ENCODE results near the gene DHRSX. TPM values are rescaled to one million over a fixed set of nuclear protein-coding genes. Genes with fewer than 3 reads are reported as not detected.
"Not testable (repeated sequence)": the region's sequence is repeated elsewhere in the genome, so short reads cannot be mapped to it uniquely, and the experiment has no call there.

DHRSX gene
- total RNA-seq, result 23.2 TPM

- FAIRE-seq, result no peak
- peak; percentile 70 for DNase-seq (ENCODE audit: low spot score in 2 of 2)
Measured at GRCh38 chrX:2500803-2501558, at the start of gene DHRSX, which contains the start of gene ZBED1. Gene DHRSX (minus strand): TSS chrX:2500976. CDS start chrX:2500925, 51 bp downstream. Gene ZBED1 (minus strand): TSS chrX:2500976. CDS start chrX:2490719, 10,257 bp downstream.

DNA sequence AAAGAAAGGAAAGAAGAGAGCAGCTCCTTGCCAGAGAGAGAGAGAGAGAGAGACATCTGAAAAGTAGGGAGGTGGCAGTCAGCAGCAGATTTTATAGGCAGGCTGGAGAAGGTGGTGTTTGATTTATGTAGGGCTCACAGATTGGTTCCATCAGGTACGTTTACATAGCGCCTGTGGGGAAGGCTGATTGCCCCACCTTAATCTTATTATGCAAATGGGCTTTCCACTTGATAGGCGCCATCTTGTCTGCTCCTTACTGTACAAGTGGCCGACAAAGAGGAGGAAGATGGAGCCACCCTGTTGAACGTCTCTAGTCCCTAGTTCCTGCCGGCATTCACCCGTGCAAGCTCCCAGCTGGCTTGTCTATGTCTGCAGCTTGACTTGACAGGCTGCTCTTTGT is 49.1 kb upstream of the DHRSX start:
- FAIRE-seq, result no peak
- no peak for DNase-seq (ENCODE audit: low spot score in 2 of 2)

GRCh38 chrX:2548711-2549423 is 48.1 kb upstream of the DHRSX start:
- FAIRE-seq (no peak), DNase-seq (ENCODE audit: low spot score in 2 of 2) (no peak)

DNA sequence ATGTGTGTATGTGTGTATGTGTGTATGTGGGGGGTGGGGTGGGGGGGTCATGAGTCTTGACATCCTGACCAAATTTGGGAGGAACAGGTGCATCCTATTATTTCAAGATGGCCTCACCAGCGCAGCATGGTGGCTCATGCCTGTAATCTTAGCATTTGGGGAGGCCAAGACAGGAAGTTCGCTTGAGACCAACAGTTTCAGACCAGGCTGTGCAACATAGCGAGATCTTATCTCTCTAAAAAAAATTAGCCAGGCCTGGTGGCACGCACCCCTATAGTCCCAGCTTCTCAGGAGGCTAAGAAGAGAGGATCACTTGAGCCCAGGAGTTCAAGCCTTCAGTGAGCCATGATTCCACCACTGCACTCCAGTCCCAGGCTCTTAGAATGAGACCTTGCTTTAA is 47.0 kb upstream of the DHRSX start:
- DNase-seq (ENCODE audit: low spot score in 2 of 2), result no peak
- FAIRE-seq, result no peak

- FAIRE-seq, result no peak
Measured at GRCh38 chrX:2546496-2546895, 45.7 kb upstream of the DHRSX start.

GRCh38 chrX:2545144-2545543 is 44.4 kb upstream of the DHRSX start:
- no peak for FAIRE-seq
- DNase-seq (ENCODE audit: low spot score in 2 of 2), result no peak

More at GRCh38 chrX:2546496-2546895, 45.7 kb upstream of the DHRSX start:
- no peak for DNase-seq (ENCODE audit: low spot score in 2 of 2)

- no peak for DNase-seq (ENCODE audit: low spot score in 2 of 2)
- FAIRE-seq, result no peak
Measured at GRCh38 chrX:2542826-2543521, 42.2 kb upstream of the DHRSX start.

DNA sequence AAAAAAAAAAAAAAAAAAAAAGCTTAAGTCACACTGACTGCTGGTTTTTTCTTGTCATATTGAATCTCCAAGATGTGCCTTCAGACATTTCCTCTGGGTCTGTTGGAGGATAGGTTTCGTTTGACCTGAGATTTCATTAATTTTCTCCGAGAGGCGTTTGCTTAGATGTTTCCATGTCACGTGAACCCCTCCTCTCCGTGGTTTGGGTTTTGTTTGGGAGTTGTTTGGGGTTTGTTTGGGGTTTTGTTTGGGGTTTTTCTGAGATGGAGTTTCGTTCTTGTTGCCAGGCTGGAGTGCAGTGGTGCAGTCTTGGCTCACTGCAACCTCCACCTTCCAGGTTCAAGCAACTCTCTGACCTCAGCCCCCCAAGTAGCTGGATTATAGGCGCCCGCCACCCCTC is 40.8 kb upstream of the DHRSX start:
- FAIRE-seq (no peak), DNase-seq (ENCODE audit: low spot score in 2 of 2) (no peak)

GRCh38 chrX:2540426-2540947 is 39.7 kb upstream of the DHRSX start:
- FAIRE-seq (no peak), DNase-seq (ENCODE audit: low spot score in 2 of 2) (no peak)

DNA sequence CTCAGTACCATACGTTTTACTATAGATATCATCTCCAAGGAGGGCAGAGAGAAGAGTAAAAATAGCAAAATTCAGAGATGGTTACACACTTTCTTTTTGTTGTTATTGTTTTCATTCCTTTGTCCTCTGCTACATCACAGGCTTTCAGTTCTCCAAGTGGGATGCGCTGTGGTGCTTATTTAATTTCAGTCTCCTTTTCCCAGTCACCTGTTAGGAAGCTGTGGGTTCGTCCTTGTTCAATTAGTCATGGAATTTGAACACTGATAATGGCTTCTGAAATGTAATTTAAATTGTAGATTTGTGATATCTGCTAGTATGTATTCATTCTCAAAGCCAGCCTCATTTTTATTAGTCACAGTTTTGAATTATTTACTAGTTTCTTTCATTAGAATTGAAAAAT is 38.8 kb upstream of the DHRSX start:
- DNase-seq (ENCODE audit: low spot score in 2 of 2), result no peak
- no peak for FAIRE-seq

GRCh38 chrX:2538031-2538757 is 37.4 kb upstream of the DHRSX start:
- no peak for FAIRE-seq
- DNase-seq (ENCODE audit: low spot score in 2 of 2), result no peak

GRCh38 chrX:2536974-2537373 is 36.2 kb upstream of the DHRSX start:
- DNase-seq (ENCODE audit: low spot score in 2 of 2) (no peak), FAIRE-seq (no peak)

- no peak for DNase-seq (ENCODE audit: low spot score in 2 of 2)
- no peak for FAIRE-seq
Measured at GRCh38 chrX:2536141-2536540, 35.4 kb upstream of the DHRSX start.

DNA sequence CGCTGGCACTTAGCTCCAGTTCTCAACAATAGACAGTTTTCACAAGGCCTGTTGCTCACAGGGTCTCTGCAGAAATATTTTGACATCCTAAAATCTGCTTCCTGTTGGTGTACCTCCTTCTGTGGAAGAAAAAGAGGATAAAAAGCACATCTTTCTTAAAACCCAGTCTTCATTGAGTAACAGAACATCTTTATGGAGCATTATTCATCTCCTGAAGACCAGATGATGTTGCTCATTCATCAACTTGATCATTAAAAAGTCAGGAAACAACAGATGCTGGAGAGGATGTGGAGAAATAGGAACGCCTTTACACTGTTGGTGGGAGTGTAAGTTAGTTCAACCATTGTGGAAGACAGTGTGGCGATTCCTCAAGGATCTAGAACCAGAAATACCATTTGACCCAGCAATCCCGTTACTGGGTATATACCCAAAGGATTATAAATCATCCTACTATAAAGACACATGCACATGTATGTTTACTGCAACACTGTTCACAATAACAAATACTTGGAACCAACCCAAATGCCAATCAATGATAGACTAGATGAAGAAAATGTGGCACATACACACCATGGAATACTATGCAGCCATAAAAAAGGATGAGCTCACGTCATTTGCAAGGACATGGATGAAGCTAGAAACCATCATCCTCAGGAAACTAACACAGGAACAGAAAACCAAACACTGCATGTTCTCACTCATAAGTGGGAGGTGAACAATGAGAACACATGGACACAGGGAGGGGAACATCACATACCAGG is 33.7 kb upstream of the DHRSX start:
- not testable (repeated sequence) for FAIRE-seq; DNase-seq (ENCODE audit: low spot score in 2 of 2)

- FAIRE-seq (no peak), DNase-seq (ENCODE audit: low spot score in 2 of 2) (no peak)
Measured at GRCh38 chrX:2533424-2533823, 32.6 kb upstream of the DHRSX start.

DNA sequence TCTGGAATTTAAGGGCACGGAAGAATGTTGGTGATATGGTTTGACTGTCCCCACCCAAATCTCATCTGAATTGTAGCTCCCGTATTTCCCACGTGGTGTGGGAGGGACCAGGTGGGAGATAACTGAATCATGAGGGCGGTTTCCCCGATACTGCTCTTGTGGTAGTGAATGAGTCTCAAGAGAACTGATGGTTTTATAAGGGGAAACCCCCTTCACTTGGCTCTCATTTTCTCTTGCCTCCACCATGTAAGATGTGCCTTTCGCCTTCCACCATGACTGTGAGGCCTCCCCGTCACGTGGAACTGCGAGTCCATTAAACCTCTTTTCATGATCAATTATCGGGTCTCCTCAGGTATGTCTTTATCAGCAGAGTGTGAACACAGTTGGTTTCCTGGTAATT is 25.6 kb upstream of the DHRSX start:
- DNase-seq (ENCODE audit: low spot score in 2 of 2), result no peak
- no peak for FAIRE-seq

DNA sequence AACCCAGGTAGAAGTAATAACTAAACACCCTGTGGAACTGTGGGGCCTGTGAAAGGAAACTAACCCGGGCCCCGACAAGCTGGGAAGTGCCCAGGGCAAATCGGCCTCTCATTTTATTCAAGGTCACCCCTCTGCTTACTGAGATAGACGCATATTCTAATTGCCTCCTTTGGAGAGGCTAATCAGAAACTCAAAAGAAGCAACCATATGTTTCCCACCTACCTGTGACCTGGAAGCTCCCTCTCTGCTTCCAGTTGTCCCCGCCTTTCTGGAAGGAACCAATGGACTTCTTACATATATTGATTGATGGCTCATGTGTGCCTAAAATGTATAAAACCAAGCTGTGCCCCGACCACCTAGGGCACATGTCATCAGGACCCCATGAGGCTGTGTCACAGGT is 23.1 kb upstream of the DHRSX start:
- FAIRE-seq (no peak), DNase-seq (ENCODE audit: low spot score in 2 of 2) (no peak)

DNA sequence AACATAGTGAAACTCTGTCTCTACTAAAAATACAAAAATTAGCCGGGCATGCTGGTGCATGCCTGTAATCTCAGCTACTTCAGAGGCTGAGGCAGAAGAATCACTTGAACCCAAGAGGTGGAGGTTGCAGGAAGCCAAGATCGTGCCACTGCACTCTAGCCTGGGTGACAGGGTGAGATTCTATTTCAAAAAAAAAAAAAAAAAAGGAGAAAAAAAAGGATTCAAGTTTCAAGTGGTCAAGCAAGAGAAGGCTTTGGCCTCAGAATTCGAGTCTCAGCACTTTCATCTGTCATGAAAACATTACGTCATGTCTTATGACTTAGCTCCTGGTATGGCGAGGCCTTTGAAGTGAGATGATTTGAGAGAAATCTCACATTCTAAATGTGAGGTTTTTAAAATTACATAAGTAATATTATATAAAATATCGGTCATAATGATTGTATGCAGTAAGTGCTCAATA is 21.2 kb upstream of the DHRSX start:
- no peak for DNase-seq (ENCODE audit: low spot score in 2 of 2)
- FAIRE-seq, result no peak

DNA sequence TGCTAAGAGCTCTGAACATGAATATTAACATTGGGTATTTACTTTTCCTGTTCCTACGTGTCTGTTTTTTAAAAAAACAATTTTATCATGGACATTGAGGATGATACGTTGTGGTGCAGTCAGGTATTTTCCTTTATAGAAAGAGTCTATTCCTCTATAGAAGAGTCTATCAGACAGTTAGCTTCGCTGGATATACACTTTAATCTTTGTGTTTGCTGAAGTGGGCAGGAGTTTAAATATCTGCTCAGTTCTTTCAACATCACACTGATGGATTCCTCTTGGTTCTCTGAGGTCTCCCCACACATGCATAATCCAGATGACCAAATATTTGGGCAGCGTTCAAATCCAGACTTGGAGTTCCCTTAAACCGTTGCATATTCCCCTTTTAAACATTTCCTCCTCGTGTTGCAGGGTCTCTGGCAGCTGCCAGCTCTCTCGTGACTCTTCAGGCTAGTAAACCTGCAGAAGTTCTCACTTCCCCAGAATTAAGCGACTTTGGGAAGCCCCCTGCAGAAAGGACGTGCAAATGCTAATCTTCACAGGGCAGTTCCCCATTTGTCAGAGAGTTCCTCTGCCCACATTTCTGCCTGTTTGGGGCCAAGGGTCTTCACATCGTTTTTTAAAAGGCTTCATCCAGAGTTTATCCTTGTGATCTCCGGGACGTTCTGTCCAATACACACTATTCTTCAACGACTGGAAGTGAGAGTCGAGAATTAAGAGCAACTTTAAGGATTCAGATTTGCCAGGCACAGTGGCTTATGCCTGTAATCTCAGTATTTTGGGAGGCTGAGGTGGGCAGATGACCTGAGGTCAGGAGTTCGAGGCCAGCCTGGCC is 20.5 kb upstream of the DHRSX start:
- no peak for FAIRE-seq
- DNase-seq (ENCODE audit: low spot score in 2 of 2), result no peak

All from frontal cortex (tissue), 4 donors.